Heart right ventricle (tissue), 16 donors: ENCODE results near the gene CCDC142. TPM values are rescaled to one million over a fixed set of nuclear protein-coding genes. Genes with fewer than 3 reads are reported as not detected.

Experiments
- ATAC-seq, 8 donors: fragments of 200-7000 bp; cut with Tn5 transposase; one replicate each; pipeline ENCODE4 v1.9.1; 2020; ENCODE audit warnings: mild to moderate bottlenecking in 8 of 8, moderate library complexity in 8 of 8, moderate number of reproducible peaks in 1 of 8
- DNase-seq, 2 donors: peaks; one replicate each; pipeline ENCODE4 v3.0.0-alpha.2; 2020
- H3K27ac ChIP-seq, 10 donors: fragments of 200-600 bp; sonication (generic) in 2 of 10; one replicate each; pipeline versions ENCODE4 v1.5.0 to v1.8.0; 2020 to 2022; ENCODE audit warnings: mild to moderate bottlenecking in 3 of 10
- H3K27me3 ChIP-seq, 7 donors: fragments of 200-600 bp; one replicate each; pipeline ENCODE4 v1.8.0; 2021 to 2022; ENCODE audit warnings: mild to moderate bottlenecking in 2 of 7
- H3K36me3 ChIP-seq, 9 donors: fragments of 200-600 bp; sonication (generic) in 1 of 9; one replicate each; pipeline versions ENCODE4 v1.5.0 to v1.8.0; 2020 to 2022; ENCODE audit warnings: mild to moderate bottlenecking in 2 of 9
- H3K4me1 ChIP-seq, 9 donors: fragments of 200-600 bp; sonication (generic) in 1 of 9; one replicate each; pipeline versions ENCODE4 v1.5.0 to v1.8.0; 2020 to 2022; ENCODE audit warnings: mild to moderate bottlenecking in 4 of 9
- H3K4me3 ChIP-seq, 10 donors: fragments of 200-600 bp; sonication (generic) in 2 of 10; one replicate each; pipeline versions ENCODE4 v1.5.0 to v1.8.0; 2020 to 2022; ENCODE audit warnings: mild to moderate bottlenecking in 7 of 10, moderate library complexity in 2 of 10
- H3K9me3 ChIP-seq, 11 donors: fragments of 200-600 bp in 10 of 11; sonication (generic) in 2 of 11; one replicate each; pipeline versions ENCODE4 v1.5.0 to v1.8.0; 2013 to 2022; ENCODE audit warnings: mild to moderate bottlenecking in 2 of 11, control low read depth in 1 of 11, moderate library complexity in 1 of 11
- WGBS, 2 donors: extraction: QIAGEN DNeasy Blood & Tissue Kit; methylation state at CpG; one replicate each; pipeline ENCODE4 v1.1.7; 2013; ENCODE audit warnings: inconsistent platforms in 1 of 2; 5-methylcytosine and 5-hydroxymethylcytosine counted together
- intact Hi-C, 10 donors: fragments of 100-400 bp; cut with DNase I; formaldehyde crosslinking; loops; one replicate each; pipeline versions ENCODE4 v1.11.1 to v1.14.2; 2022
- polyA plus RNA-seq, 2 donors: library from polyadenylated mRNA; stranded (reverse); fragments of 200-250 nt; gene quantifications; one replicate each; pipeline ENCODE4 v1.2.3, GENCODE V29; 2013
- total RNA-seq, 10 donors: library from RNA; stranded (reverse); fragmentation: NEBNext Ultra II Directional in 3 of 10; extraction: Animal tissue kit (Norgen Biotek cat#: 25700) in 3 of 10; gene quantifications; one replicate each; pipeline versions ENCODE4 v1.2.1 to v1.2.4, GENCODE V29; 2021 to 2023
- TF ChIP-seq, protein P1 (sequence below), 9 donors: fragments of 200-600 bp; sonication (generic) in 2 of 9; IDR thresholded peaks; one replicate each; pipeline versions ENCODE4 v1.5.0 to v1.8.0; 2021 to 2022; ENCODE audit warnings: antibody characterized with exemption in 9 of 9, mild to moderate bottlenecking in 5 of 9, moderate library complexity in 1 of 9
- donor health status: Arrhythmogenic right ventricular cardiomyopathy.
- donor health status: ischemic (EF 13 %, LVEDD 7.1; RV severe dilation, severe dysfunction).
- donor health status: healthy with polysubstance abuse.
- donor health status: DM: no; HTN: yes; CAD: no.
- donor health status: DM: no; HTN: no; CAD: no.
- donor health status: ischemic (EF 25% LVEDD 6.9; RV normal size, moderate dysfunction).
- donor health status: ischemic (EF 25% LVEDD 5.7; RV mildly dilated, moderate dysfunction).
- donor health status: healthy.
- donor health status: DM: yes; HTN: yes; CAD: no.
- donor health status: Ischemic cardiomyopathy.
- donor health status: ischemic (EF 35%, LVEDD 5.7; RV mildly dilated, moderate dysfunction).
- donor health status: nonischemic (EF 11% LVEDD 7.7; RV severe dilation, severe dysfunction).
- donor health status: DM: yes; HTN: yes; CAD: no.
- donor health status: PGD.
- donor health status: ischemic (EF 29% LVEDD 5.4; RV normal size, mild dysfunction).
- donor health status: nonischemic (EF 23%, LVEDD 6.1; RV moderate dilation, normal function).

CCDC142 gene
- total and polyA plus RNA-seq, 12 donors, result 2.3 to 13.2 (median 5.5) TPM

DNA sequence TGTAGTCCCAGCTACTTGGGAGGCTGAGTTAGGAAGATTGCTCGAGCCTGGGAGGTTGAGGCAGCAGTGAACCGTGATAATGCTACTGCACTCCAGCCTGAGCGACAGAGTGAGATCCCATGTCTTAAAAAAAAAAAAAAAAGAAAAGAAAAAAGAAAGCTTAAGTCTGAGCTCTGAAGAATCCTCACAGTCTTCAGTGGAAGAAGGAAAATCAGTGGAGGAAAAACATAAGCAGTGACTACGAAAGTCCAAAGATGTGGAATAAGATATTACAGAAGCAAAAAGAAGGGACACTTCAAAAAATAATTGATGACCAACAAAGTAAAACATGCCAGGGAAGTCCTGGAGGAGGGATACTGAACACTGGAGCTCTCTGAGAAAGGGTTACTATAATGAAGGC is 27.5 kb upstream of the CCDC142 start:
- Histone ChIP-seq H3K4me3 (no peak overlapping the region), H3K27ac (no peak overlapping the region), H3K36me3 (peaks cover 0 to 11% (median 3%) of the 10 kb centered on the region in 9 donors), H3K27me3 (peaks cover 28 to 69% (median 62%) of the 10 kb centered on the region in 7 donors), H3K4me1 (peaks cover 13 to 45% (median 36%) of the 10 kb centered on the region in 9 donors), H3K9me3 (no peaks in the 10 kb centered on the region)
- ATAC-seq (no peak), DNase-seq (no peak)
- 78 to 80% methylated on average over 4 of the region's 4 CpGs for WGBS, 2 donors
- intact Hi-C loops, result no loop called here
- TF ChIP-seq, protein P1, sequence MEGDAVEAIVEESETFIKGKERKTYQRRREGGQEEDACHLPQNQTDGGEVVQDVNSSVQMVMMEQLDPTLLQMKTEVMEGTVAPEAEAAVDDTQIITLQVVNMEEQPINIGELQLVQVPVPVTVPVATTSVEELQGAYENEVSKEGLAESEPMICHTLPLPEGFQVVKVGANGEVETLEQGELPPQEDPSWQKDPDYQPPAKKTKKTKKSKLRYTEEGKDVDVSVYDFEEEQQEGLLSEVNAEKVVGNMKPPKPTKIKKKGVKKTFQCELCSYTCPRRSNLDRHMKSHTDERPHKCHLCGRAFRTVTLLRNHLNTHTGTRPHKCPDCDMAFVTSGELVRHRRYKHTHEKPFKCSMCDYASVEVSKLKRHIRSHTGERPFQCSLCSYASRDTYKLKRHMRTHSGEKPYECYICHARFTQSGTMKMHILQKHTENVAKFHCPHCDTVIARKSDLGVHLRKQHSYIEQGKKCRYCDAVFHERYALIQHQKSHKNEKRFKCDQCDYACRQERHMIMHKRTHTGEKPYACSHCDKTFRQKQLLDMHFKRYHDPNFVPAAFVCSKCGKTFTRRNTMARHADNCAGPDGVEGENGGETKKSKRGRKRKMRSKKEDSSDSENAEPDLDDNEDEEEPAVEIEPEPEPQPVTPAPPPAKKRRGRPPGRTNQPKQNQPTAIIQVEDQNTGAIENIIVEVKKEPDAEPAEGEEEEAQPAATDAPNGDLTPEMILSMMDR (IDR thresholded peaks at IDR 0.05), result no peak

DNA sequence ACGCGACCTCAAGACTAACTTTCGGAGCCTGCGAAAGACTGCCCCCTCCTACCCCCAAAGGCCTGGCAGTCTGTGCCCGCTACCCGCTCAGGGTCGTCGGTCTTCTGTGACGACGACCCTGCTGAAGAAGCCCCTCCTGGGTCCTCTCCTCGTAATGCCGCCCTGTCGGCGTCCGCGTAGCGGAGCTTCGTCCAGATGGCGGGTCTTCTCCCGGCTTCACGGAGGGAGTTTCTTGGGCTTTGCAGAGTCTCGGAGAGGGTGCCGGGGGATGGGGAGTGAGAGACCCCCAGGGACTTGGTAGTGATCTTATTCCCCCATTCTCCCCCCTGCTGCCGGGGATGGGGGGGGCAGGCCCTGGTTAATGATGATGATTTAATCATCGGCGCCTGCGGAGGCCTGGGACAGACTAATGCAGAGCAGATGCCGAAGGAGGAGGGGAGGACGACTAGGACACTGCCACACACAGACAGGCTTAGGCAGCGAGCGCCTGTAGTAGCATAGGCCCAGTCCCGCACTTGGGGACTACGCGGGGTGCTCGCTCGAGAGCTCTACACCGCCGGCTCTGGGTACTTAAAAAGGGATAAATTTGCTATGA is 25.2 kb upstream of the CCDC142 start:
- intact Hi-C loops, result loop anchor here in 3 of 10 donors (1.0 to 2.0 kb wide), 4 partner anchors 21 to 50 kb away; partner anchors contain the start of genes AUP1 (in 2 of the 3), HTRA2 (in 2 of the 3), TTC31 (in 2 of the 3) and CCDC142 (in 1 of the 3)
- TF ChIP-seq, protein P1 (IDR thresholded peaks at IDR 0.05), result no peak
- peak overlapping the region; percentile 64 to 83 (median 70) for H3K4me3 ChIP-seq
- no peaks in the 10 kb centered on the region for H3K9me3 ChIP-seq
- 8 to 15% methylated on average over 38 of the region's 38 CpGs for WGBS, 2 donors
- peaks cover 8 to 48% (median 41%) of the 10 kb centered on the region in 9 donors for H3K4me1 ChIP-seq
- ATAC-seq, result peak in 5 of 8 donors; percentile 0 to 39 (median 12)
- H3K27me3 ChIP-seq, result peaks cover 5 to 56% (median 43%) of the 10 kb centered on the region in 7 donors
- peak in 1 of 2 donors; percentile 30 for DNase-seq
- peaks cover 0 to 20% (median 3%) of the 10 kb centered on the region in 9 donors for H3K36me3 ChIP-seq
- peak overlapping the region; percentile 95 to 99 (median 96) for H3K27ac ChIP-seq

DNA sequence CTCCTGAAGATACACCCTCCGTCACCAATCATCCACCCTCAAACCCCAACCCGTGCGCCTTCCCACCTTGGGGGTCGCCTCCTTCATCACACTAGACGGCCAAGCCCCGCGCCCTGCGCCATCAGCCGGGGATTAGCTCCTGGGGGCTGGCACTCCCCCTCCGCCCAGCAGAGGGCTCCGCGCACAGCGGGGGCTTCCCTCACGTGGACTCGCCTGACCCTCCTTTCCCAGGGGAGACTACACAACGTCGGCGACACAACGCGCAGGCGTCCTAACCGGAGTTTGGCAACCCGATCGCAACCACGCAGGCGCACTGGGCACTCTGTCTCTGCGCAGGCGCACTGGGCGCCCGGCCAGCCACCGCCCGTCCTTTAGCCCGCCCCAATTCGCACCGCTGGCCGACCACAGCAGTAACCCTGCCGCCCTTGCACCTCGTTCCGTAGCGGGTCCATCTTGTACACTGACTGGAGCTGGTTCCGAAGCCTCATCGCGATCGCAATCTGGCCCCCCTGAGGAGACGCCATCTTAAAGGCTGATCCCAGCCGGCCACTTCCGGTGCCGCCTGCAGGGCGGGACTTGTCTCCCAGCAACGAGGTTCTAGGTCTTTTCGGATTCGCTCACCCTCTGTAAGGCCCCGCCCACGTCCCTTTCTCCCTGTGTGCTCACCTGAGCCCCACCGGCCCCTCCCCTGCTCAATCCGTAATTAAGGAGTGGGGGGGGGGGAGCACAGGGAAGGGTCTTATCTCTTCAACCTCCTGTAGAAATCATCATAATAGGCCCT is 24.5 kb upstream of the CCDC142 start, which contains the start of gene PCGF1:
PCGF1 (minus strand) TSS at position 551 of the 781 bp plus-strand sequence; CDS start at position 524, 27 bp downstream.
- Histone ChIP-seq H3K4me1 (peaks cover 8 to 55% (median 43%) of the 10 kb centered on the region in 9 donors), H3K36me3 (peaks cover 0 to 20% (median 3%) of the 10 kb centered on the region in 9 donors), H3K27ac (peak within 1 kb of the TSS; percentile 95 to 99 (median 96)), H3K4me3 (peak within 1 kb of the TSS; percentile 64 to 83 (median 70)), H3K9me3 (no peaks in the 10 kb centered on the region), H3K27me3 (peaks cover 0 to 56% (median 43%) of the 10 kb centered on the region in 7 donors)
- 1% methylated on average over 54 to 56 of the region's 56 CpGs for WGBS, 2 donors
- intact Hi-C loops, result loop anchor here in 3 of 10 donors (1.0 to 2.0 kb wide), 4 partner anchors 22 to 49 kb away; partner anchors contain the start of genes AUP1 (in 2 of the 3), HTRA2 (in 2 of the 3), TTC31 (in 2 of the 3) and CCDC142 (in 1 of the 3)
- TF ChIP-seq, protein P1 (IDR thresholded peaks at IDR 0.05), result peak in 8 of 9 donors; percentile 40 to 67 (median 49)
- peak; percentile 99 for DNase-seq
- ATAC-seq, result peak; percentile 95 to 97 (median 96)
